H7 (cell line): ENCODE results near the gene PIANP. TPM values are rescaled to one million over a fixed set of nuclear protein-coding genes. Genes with fewer than 3 reads are reported as not detected.

Experiments used
- total RNA-seq: library from RNA; depleted of rRNA; stranded (reverse); fragments of >200 nt; shearing (Covaris generic); gene quantifications from 2 replicates; pipeline ENCODE4 v1.2.3, GENCODE V29; 2014; rRNA removed

Gene PIANP
- total RNA-seq, 1 experiment from 2014 or later, result 0.42 TPM

Other genes with a start within 250 kb of the PIANP start
- 0.62 and 1.0 TPM in 2 replicates for gene TAPBPL, start 248.8 kb downstream of the PIANP start, total RNA-seq
- gene VAMP1, start 230.1 kb downstream of the PIANP start, total RNA-seq, result 23.9 and 26.8 TPM in 2 replicates
- gene MRPL51, start 207.6 kb downstream of the PIANP start, total RNA-seq, result 137 and 145 TPM in 2 replicates
- 104 and 113 TPM in 2 replicates for gene NCAPD2, start 206.7 kb downstream of the PIANP start, total RNA-seq
- 6,920 and 8,270 TPM in 2 replicates for gene GAPDH, start 166.3 kb downstream of the PIANP start, total RNA-seq
- 15.1 and 18.2 TPM in 2 replicates for gene IFFO1, start 144.8 kb downstream of the PIANP start, total RNA-seq
- 64.2 and 68.8 TPM in 2 replicates for gene NOP2, start 132.5 kb downstream of the PIANP start, total RNA-seq
- 236 and 245 TPM in 2 replicates for gene CHD4, start 93.4 kb downstream of the PIANP start, total RNA-seq
- 0.04 TPM in 1 of 2 replicates, not detected in the other for gene LPAR5, start 64.9 kb downstream of the PIANP start, total RNA-seq
- 0.80 and 3.6 TPM in 2 replicates for gene ACRBP, start 53.4 kb downstream of the PIANP start, total RNA-seq
- 26.9 and 31.2 TPM in 2 replicates for gene ING4, start 37.7 kb downstream of the PIANP start, total RNA-seq
- 34.4 and 40.3 TPM in 2 replicates for gene ZNF384, start 11.4 kb downstream of the PIANP start, total RNA-seq
- gene COPS7A, start 23.2 kb upstream of the PIANP start, total RNA-seq, result 72.1 and 77.6 TPM in 2 replicates
- gene MLF2, start 52.3 kb upstream of the PIANP start, total RNA-seq, result 293 and 322 TPM in 2 replicates
- gene PTMS, start 65.5 kb upstream of the PIANP start, total RNA-seq, result 237 and 270 TPM in 2 replicates
- gene LAG3, start 71.7 kb upstream of the PIANP start, total RNA-seq, result 0.35 and 2.0 TPM in 2 replicates
- 0.66 and 0.81 TPM in 2 replicates for gene CD4, start 88.7 kb upstream of the PIANP start, total RNA-seq
- gene GPR162, start 121.0 kb upstream of the PIANP start, total RNA-seq, result 5.4 and 7.0 TPM in 2 replicates
- 38.0 and 46.9 TPM in 2 replicates for gene P3H3, start 127.6 kb upstream of the PIANP start, total RNA-seq
- 1.5 and 5.5 TPM in 2 replicates for gene GNB3, start 140.1 kb upstream of the PIANP start, total RNA-seq
- gene CDCA3, start 150.5 kb upstream of the PIANP start, total RNA-seq, result 85.6 and 115 TPM in 2 replicates
- 103 and 112 TPM in 2 replicates for gene USP5, start 151.3 kb upstream of the PIANP start, total RNA-seq
- gene TPI1, start 166.7 kb upstream of the PIANP start, total RNA-seq, result 1,353 and 1,607 TPM in 2 replicates
- gene SPSB2, start 172.5 kb upstream of the PIANP start, total RNA-seq, result 28.7 and 29.4 TPM in 2 replicates
- 4.6 and 5.7 TPM in 2 replicates for gene LRRC23, start 204.0 kb upstream of the PIANP start, total RNA-seq
- gene ENO2, start 213.8 kb upstream of the PIANP start, total RNA-seq, result 47.4 and 59.0 TPM in 2 replicates
- 11.4 and 13.4 TPM in 2 replicates for gene ATN1, start 227.1 kb upstream of the PIANP start, total RNA-seq
- gene RNU7-1, start 243.0 kb upstream of the PIANP start, total RNA-seq, result not detected in 2 replicates
- gene C12orf57, start 243.2 kb upstream of the PIANP start, total RNA-seq, result 136 and 153 TPM in 2 replicates